ENCODE measurements around the gene ABHD6.

GRCh38 chr3:58272891-58273290 lies 35.3 kb downstream of the ABHD6 start:
- no peak for TF ChIP-seq CTCF (IDR thresholded peaks at IDR 0.05)
- no peak for TF ChIP-seq POLR2A (IDR thresholded peaks at IDR 0.05)
- TF ChIP-seq POLR2AphosphoS5 (IDR thresholded peaks at IDR 0.05): no peak

Data from prostate gland (tissue), 2 donors.